Neural cell (in vitro differentiated cells): ENCODE results near the gene ST6GAL1.

ENCODE experiments used
- CTCF ChIP-seq: fragments of 450-650 bp; IDR thresholded peaks from 2 replicates; pipeline ENCODE4 v1.5.1; 2014; ENCODE audit warnings: antibody characterized with exemption, mild to moderate bottlenecking, moderate library complexity; ENCODE audit not compliant: poor library complexity, severe bottlenecking
- EP300 ChIP-seq: fragments of 450-650 bp; conservative IDR thresholded peaks from 2 replicates; pipeline ENCODE4 v1.6.1; 2014; ENCODE audit warnings: antibody characterized with exemption, mild to moderate bottlenecking, moderate library complexity; ENCODE audit not compliant: poor library complexity, severe bottlenecking
- EZH2 ChIP-seq: fragments of 200-600, 300-800 bp; shearing (Covaris generic), sonication (generic); IDR thresholded peaks from 2 replicates; pipeline ENCODE4 v1.6.1; 2014; ENCODE audit warnings: antibody characterized with exemption, low read length, borderline replicate concordance, mild to moderate bottlenecking; ENCODE audit not compliant: insufficient read depth, poor library complexity, severe bottlenecking
- MXI1 ChIP-seq: fragments of 450-650 bp; conservative IDR thresholded peaks from 2 replicates; pipeline ENCODE4 v1.6.1; 2014; ENCODE audit warnings: antibody characterized with exemption, mild to moderate bottlenecking; ENCODE audit not compliant: poor library complexity, severe bottlenecking
- POLR2AphosphoS5 ChIP-seq: IDR thresholded peaks from 2 replicates; pipeline ENCODE4 v1.6.1; 2012
- RAD21 ChIP-seq: fragments of 450-650 bp; conservative IDR thresholded peaks from 2 replicates; pipeline ENCODE4 v1.6.1; 2014; ENCODE audit warnings: antibody characterized with exemption, mild to moderate bottlenecking, moderate library complexity
- REST ChIP-seq: IDR thresholded peaks from 2 replicates; pipeline ENCODE4 v1.6.1; 2012; ENCODE audit warnings: borderline replicate concordance
- SMC3 ChIP-seq: fragments of 450-650 bp; conservative IDR thresholded peaks from 2 replicates; pipeline ENCODE4 v1.6.1; 2014; ENCODE audit warnings: antibody characterized with exemption, mild to moderate bottlenecking, moderate library complexity; ENCODE audit not compliant: poor library complexity
- TAF1 ChIP-seq: IDR thresholded peaks from 2 replicates; pipeline ENCODE4 v1.6.1; 2012; ENCODE audit warnings: low read depth

- TF ChIP-seq CTCF (no peak), POLR2AphosphoS5 (no peak), MXI1 (no peak), EP300 (no peak), TAF1 (no peak), RAD21 (no peak), REST (no peak), EZH2 (no peak), SMC3 (no peak)
Observed at GRCh38 chr3:187098923-187099512, 168.7 kb downstream of the ST6GAL1 start.
